Measurements from ENCODE around the gene CCDC106.
A peak's percentile ranks its signal among the peaks of the same experiment; 100 is the strongest.

Gene CCDC106

DNA sequence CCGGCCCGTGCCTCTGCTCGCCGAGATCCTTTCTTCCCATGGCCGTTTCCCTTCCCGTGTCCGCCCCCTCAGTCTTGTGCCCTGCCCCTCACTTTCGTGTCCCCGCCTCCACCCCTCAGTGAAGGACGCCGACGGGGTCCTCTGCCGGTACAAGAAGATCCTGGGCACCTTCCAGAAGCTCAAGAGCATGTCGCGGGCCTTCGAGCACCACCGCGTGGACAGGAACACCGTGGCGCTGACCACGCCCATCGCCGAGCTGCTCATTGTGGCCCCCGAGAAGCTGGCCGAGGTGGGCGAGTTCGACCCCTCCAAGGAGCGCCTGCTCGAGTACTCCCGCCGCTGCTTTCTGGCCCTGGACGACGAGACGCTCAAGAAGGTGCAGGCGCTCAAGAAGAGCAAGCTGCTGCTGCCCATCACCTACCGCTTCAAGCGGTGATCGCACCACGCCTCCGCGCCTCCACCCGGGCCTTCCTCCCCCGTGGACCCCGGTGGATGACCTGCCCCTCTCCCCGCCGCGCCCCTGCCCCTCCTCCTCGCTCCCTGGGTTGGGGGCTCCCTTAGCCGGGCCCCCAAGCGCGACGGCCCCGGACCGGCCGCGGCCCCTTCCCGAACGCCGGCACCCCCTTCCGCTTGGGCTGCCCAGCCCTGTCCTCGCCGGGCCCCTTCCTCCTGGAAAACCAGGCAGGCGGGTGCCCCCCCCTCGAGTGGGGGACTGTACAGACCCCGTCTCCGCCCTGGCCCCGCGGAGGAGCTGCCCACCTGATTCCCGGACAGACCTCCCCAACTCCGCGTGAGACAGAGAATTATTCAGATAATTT lies 4.5 kb downstream of the CCDC106 start:
- DNase-seq, result no peak

DNA sequence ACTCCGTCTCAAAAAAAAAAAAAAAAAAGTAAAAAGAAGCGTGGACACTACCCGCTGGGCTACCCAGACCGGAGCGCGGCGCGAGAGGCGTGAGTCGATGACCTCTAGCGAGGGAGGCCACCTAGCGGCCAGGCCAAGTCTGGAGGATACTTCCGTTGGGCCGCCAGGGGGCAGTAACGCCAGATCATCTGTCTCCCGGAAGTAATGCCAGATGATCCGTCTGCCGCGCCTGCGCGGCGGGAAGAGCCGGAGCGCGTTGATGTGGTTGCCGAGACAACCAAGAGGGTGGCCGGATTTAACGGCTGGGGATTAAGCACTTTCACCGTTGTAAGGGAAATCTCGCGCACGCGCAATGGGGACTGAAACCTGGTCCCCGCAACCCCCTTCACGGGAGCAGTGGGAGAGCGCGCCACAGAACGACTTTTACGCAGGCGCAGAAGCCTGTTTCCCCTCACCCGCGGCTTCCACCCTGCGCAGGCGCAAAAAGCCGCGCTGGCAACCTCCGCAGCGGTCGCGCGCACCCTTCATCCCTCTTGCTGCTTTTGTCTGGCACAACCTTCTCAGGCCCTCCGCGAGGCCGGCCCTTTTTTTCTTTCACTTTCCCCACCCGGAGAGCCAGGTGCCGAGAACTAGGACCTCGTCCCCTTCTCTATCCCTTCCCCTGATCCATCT lies 5.8 kb downstream of the CCDC106 start:
- peak; percentile 99 for DNase-seq

DNA sequence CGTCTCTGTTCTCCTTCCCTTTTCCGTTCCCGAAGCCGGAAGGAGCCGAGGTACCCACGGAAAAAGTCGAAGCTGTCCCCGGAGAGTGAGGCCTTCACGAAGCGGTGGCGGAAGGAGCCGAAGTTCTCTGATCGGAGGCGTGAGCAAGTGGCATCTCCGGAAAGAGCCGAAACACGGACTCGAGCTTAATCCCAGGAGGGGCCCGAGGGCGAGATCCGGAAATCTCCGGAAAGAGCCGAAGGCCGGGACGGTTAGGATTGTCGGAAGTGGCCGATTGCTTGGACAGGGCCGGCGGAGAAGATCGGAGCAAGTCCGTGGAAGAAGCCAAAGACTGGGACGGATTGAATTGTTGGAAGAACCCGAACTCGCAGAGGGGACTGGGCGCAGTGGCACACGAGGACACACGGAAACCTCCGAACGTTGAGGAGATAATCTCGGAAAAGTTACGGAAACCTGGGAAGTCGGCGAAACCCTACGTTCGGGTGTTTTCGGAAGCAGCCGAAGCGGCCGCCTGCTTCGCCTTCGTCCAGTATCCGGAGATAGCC lies 6.4 kb downstream of the CCDC106 start:
- peak; percentile 100 for DNase-seq

DNA sequence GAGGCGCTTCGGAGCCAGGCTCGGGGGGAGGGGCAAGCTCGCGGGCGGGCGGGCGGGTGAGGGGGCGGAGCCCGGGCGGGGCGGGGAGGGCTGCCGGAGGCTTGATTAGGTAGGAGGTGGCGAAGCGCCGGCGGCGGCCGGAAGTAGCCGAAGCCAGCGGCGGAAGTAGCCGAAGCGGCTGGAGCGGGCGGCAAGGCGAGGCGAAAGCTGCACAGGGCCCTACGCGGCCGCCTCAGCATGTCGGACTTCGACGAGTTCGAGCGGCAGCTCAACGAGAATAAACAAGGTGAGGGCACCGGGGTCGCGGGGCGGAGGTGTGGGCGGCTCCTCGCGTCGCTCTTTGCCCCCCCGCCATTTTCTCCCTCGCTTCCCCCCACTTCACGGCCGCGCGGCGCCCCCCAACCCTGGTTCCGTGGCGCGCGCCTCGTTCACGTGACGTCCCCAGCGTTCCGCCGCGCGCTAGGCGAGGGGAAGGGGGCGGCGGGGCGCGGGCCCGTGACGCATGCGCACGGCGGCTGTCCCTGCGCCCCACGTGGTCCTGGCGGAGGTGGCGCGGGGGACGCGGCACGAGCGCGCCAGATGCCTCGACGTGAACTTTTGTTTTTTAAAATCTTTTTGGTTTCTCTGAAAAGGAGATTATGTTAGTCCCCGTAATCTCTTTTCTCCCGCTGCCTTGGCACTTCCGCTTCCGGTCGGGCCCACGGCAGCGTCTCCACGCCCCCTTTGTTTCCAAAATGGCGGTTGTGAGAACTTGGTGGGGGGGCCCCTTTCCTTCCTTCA lies 7.0 kb downstream of the CCDC106 start, which contains the start of gene U2AF2:
TSS of gene U2AF2 (plus strand) at position 168 of the 780 bp plus-strand sequence. CDS start at position 238, 70 bp downstream.
- peak; percentile 98 for DNase-seq

DNA sequence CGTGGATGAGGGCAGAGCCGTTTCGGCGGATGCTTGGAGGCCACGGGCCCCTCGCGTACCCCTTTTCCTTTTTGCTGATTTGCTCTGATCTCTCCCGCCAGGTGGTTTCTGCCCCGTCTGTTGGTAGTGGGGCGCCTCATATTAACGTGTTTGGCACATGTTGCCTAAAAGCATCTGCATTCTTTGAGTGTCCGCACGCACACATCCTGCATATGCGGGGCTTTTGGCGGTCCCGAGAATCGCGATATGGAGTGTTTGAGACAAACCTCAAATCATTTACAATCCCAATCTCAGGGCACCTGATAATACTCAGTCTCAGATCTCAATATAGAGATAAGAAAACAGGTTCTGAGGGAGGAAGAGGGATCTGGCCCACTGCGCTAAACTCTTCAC lies 7.6 kb downstream of the CCDC106 start:
- no peak for DNase-seq

DNA sequence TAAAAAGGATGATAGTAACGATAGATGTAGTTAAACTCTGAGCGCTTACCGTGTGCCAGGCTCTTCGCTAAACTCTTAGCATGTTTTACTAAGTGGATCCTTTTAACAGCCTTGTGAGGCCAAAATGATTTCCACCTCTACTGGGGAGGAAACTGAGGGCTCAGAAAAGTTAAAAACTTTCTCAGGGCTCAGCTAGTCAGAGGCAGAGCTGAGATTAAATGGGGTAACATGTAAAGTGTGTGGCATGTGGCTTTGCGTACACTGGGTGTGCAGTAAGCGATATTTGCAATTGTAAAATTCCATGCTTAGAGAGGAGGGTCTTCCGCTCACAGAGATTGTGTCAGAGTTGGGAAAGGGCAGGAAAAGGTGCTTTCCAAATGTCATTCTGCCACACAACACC lies 8.5 kb downstream of the CCDC106 start:
- no peak for DNase-seq

DNA sequence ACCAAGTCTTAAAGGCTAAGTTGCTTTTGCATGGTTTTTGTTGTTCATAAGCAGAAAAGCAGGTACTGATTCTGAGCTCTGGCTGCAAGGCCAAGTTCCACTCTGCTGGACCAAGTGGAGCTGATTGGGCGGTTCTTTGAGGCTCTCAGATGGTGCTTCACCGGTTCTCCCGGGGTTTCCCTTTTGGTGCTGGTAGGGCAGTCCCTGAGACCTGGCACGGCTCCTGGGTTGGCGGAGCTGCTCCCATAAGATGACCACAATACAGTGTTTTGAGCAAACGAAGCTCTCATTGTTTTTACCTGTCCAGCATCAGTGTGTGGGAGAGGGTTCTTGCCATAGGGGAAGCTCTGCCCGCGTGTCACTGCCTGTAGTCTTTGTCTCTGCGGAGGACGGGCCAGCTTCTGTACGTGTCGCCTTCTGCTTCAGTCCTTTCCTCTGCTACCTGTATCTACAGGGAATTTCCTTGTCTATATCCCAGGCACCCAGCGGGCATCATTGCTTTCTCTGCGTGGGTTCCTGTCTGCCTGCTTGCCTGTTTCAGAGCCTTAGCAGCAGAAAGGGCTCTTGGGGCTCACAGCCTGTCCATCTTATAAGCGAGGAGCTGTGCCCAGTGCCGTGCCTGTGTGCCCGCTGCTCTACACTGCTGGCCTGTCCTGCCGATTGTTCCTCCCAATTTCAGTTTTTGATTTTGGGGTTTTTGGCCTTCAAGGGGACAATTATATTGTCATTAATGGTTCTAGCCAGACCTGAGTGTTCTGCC lies 9.2 kb downstream of the CCDC106 start:
- DNase-seq, result no peak

DNA sequence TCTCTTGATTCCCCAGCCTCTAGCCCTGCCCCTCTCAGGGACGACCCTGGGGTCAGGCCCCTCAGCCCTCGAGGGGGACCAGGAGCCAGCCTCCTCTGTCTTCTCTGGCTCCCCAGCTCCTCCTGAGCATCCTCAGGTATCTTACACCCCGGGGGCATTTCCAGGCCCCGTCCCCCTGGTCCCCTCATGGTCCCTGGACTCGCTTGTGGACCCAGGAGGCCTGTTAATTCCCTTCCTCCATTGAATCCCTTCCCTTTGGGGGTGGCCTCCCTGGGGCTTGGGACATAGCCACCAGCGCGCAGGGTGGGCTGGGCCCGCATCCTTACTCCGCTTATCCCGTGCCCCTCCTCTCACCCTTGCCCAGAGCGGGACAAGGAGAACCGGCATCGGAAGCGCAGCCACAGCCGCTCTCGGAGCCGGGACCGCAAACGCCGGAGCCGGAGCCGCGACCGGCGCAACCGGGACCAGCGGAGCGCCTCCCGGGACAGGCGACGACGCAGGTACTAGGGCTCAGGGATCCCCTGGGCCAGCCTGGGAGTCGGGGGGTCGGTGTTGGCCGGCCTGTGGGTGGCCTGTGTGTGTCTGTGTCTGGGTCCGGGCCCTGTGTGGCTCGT lies 10.9 kb downstream of the CCDC106 start:
- no peak for DNase-seq

DNA sequence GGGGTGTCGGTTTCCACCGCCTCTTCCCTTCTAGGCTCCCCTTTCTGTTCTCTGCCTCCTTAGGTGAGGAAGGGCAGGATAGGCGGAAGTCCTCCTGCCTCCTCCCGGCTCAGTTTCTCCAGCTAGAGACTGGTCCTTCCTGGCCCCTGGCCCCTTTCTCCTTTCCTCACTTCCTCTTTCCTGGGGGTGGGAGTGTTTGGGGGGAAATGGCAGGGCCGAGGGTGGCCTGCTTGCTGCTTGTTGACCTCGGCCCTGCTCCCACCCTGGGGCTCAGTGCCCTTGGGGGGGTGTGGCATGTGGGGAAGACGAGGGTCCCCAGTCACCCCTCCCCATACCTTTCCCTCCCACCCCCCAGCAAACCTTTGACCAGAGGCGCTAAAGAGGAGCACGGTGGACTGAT lies 11.8 kb downstream of the CCDC106 start:
- no peak for DNase-seq

DNA sequence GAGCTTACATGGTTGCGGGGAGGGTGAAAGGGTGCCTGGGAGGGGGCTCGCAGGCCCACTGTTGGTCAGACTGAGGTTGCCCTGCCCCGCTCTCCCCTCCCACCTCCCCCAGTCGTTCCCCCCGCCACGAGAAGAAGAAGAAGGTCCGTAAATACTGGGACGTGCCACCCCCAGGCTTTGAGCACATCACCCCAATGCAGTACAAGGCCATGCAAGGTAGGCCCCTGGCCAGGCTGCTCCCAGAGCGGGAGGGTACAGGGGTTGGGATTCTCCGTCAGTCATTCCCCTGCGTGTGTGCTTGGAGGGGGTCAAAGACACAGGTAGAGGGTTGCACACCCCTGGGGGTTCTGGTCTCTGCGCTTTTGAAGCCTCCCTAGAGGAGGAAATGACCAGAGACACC lies 12.4 kb downstream of the CCDC106 start:
- no peak for DNase-seq

DNA sequence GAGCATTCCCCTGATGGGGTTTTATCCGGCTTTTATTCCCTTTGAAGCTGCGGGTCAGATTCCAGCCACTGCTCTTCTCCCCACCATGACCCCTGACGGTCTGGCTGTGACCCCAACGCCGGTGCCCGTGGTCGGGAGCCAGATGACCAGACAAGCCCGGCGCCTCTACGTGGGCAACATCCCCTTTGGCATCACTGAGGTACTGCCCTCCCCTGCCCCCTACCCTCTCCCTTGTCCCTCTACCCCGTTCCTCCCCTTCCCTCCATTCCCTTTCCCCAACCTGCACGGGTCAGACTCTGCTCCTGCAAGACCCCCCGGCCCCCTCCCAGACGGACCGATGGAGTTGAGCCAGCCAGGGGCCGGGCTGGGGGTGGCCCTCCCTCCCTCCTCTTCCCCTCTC lies 13.0 kb downstream of the CCDC106 start:
- no peak for DNase-seq

DNA sequence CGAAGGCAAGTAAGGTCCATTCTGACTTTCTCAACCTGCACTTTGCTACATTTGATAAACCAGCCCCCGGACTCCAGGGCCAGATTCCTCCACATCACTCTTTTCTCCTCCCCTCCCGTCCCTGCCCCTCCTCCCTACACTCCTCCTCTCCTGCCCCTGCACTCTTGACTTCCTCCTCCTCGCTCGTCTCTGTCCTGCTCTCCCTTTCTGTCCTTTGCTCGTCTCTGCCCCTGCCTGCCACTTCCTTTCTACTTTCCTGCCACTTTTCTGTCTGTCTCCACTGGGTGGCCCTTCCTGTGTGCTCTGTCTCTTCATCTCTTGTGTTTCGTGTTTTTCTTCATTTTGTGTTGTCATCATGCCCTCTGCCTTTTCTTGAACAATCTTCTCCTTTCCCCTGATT lies 13.8 kb downstream of the CCDC106 start:
- no peak for DNase-seq

DNA sequence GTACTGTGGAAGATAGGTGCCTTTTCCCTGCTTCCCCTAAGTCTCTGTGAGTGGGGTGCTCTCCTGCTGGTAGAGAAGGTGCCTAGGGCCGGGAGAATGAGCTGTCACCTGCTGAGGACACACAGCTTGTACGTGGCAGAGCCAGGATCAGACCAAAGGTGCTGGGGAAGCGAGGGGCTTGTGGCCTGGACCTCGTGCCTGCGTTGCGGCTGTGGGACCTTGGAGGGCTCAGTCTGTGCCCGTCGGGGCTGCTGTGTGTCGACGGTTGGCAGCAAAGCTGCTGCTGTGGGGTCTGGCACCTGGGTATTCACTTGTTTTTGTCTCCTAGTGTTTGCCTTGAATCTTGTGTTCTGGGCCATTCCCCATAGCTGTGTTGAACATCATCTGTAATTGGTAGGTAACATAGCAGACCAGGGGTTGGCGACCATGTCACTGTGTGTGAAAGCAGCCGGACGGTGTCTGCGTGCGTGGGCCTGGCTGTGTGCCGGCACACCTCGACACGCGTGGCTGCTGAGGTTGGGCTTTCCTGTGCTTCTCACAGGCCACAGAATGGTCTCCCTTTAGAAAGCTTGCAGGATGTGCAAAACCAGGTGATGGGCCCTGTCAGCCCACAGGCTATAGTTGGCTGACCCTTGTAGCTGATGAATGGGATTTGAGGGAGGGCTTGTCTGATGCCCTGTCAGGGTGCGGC lies 16.0 kb downstream of the CCDC106 start:
- DNase-seq, result no peak

DNA sequence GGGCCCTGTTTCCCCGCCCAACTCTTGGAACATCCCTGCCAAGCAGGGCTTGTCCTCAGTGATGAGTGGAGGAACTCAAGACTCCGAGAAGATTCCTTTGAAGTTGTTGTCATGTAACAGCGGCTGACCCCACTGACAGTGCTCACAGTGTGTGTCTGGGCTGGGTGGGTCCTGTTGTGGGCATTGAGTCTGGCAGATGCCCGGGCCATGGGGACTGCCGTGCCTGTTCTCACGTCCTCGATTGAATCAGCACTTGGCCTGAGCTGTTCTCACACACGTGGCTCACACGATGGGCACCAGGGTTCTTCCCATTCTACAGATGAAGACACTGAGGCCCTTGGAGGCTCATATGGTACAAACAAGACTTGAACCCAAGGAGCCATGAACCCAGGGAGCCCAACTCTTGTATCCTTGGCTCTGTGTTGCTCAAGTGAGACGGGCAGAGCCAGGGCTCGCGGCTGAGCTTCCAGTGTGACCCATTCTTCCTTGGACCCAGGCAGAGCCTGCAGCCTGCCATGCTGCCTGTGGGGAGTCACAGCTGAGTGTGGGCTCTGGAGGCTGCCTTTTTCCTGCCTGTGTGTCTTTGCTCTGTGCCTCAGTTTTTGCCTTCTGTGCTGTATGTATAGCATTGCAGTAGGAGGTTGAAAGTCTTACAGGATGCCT lies 18.5 kb downstream of the CCDC106 start:
- no peak for DNase-seq

DNA sequence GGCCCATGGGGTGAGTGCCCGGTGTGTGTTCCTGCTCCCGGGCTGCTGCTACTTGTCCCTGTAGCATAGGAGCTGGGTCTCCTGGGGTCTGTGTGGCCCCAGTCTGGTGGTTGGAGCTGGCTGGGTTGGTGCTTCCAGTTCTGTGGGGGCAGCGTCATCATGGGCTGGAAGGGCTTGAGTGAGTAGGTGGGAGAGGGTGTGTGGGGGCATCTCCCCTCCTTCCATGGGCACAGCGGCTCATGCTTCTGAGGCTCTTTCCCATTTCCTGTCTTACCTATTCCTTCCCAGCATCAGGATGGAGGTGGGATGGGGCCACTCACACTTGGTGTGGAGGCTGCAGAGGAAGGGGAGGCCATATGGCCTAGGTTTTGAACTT lies 19.0 kb downstream of the CCDC106 start:
- no peak for DNase-seq

DNA sequence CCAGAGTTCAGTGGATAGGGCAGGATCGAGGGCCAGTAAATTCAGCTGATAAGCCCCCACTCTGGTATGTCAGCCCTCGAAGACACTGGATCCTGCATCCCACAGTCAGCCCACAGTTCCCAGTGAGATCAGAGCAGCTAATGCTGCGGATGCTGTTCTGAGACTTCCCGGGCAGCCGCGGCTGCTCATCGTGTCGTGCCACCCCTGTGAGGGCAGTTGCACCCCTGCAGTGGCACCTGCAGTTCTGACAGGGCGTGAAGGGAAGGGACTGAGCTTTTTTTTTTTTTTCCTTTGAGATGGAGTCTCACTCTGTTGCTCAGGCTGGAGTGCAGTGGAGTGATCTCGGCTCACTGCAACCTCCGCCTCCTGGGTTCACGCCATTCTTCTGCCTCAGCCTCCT lies 19.5 kb downstream of the CCDC106 start:
- no peak for DNase-seq

DNA sequence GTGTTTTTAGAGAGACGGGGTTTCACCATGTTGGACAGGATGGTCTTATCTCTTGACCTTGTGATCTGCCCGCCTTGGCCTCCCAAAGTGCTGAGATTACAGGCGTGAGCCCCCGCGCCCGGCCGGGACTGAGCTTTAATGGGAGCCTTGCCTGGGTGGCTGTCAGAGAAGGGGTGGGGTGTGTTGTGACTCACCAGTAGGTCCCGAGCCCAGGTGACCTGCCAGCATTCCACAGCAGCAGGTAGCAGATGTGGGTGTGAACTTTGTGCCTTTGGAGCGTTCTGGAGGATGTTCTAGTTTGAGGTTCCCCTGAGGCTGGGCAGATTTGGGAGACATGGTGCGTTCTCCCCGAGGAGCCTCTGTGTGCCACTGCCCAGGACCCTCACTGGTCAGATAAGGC lies 19.9 kb downstream of the CCDC106 start:
- no peak for DNase-seq

DNA sequence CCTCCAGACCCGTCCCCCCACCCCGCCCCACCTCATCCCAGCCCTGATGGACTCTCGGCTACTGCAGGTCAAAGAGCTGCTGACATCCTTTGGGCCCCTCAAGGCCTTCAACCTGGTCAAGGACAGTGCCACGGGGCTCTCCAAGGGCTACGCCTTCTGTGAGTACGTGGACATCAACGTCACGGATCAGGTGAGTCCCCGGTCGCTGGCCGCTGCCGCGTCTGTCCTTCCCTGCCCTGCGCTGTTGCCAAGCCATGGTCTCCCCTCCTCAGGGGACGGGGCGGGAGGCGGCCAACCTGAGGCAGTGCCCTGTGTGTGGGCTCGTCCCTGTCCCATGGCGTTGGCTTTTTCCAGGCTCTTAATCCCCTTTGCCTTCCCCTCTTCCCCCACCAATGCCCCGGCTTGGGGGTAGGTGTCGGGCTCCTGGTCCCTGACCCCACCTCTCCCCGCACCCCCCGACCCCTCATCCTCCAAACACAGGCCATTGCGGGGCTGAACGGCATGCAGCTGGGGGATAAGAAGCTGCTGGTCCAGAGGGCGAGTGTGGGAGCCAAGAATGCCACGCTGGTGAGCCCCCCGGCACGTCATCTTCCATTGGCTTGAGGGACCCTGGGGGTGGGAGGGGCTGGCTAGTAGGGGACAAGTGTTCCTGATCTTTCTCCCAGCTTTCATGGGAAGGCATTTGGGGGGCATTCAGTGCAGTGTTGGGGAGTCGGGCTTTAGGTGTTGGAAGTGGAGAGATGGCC lies 20.8 kb downstream of the CCDC106 start:
- no peak for DNase-seq

DNA sequence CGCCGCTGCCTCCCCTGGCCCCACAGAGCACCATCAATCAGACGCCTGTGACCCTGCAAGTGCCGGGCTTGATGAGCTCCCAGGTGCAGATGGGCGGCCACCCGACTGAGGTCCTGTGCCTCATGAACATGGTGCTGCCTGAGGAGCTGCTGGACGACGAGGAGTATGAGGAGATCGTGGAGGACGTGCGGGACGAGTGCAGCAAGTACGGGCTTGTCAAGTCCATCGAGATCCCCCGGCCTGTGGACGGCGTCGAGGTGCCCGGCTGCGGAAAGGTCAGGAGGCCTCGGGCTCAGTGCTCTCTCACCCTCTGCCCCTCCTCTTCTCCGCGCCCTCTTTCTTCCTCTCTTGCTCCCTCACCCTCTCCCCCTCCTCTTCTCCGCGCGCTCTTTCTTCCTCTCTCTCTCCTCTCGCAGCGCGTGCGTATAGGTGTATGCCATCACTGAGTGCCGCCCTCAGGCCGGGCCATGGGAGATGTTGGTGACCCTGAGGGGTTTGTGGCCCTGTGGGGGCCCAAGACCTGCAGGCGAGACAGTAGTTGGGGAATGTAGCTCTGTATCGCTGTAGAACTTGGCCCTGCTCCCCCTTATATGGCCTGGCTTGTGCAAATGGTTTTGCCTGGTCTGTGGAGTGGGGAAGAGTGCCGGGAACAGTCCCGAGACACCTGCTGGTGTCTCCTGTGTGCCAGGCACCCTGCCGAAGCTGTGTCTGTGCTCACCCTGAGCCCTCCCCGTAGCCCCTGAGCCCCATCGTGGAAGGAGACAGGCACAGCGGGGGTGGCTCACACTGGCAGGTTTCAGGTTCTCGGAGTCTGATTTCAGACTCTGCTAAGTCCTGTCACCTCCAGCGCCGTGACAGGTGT lies 21.6 kb downstream of the CCDC106 start:
- DNase-seq, result no peak

All from right hindlimb (tissue), 1 donor.